SK-N-SH (cell line): Measurements from ENCODE around the gene RABL2B. TPM values are rescaled to one million over a fixed set of nuclear protein-coding genes. Genes with fewer than 3 reads are reported as not detected.

Experiments
- CTCF ChIA-PET: fragments of 300-600, 350-600 bp; formaldehyde crosslinking; extraction: SDS; loops from one replicate; lab custom pipeline; 2021; lab: Yijun Ruan, JAX
- POLR2A ChIA-PET: fragments of 350-600 bp; sonication (Branson Sonifier 250); formaldehyde crosslinking; extraction: SDS; loops from one replicate; lab custom pipeline; 2020; ENCODE audit warnings: antibody characterized with exemption, inconsistent platforms; lab: Yijun Ruan, JAX
- DNase-seq: peaks from one replicate; pipeline ENCODE4 v3.0.0; 2012
- H2AFZ ChIP-seq: fragments of 200-600 bp; sonication (generic); 2 replicates; pipeline ENCODE4 v1.8.1; 2016; ENCODE audit warnings: antibody characterized with exemption, mild to moderate bottlenecking, low read depth
- H3F3A ChIP-seq: fragments of 200-600 bp; sonication (generic); replicated peaks from 2 replicates; pipeline ENCODE3; 2016; ENCODE audit warnings: antibody characterized with exemption, mild to moderate bottlenecking; ENCODE audit not compliant: insufficient read depth
- H3K27ac ChIP-seq, 2 experiments: fragments of 200-500 bp in 1 of 2; fragments of 200-600 bp in 1 of 2; sonication (Bioruptor generic) in 1 of 2; sonication (generic), shearing (Covaris generic) in 1 of 2; 2 replicates each; pipeline versions ENCODE4 v1.5.1 to v1.6.1; 2014 to 2016; ENCODE audit warnings: low read depth in 2 of 2, inconsistent platforms in 1 of 2, low read length in 1 of 2, mild to moderate bottlenecking in 1 of 2, mixed read lengths in 1 of 2
- H3K27me3 ChIP-seq: fragments of 200-600 bp; sonication (generic), shearing (Covaris generic); 2 replicates; pipeline ENCODE4 v1.6.1; 2016; ENCODE audit warnings: mixed run types; ENCODE audit not compliant: insufficient read depth
- H3K36me3 ChIP-seq, 2 experiments: fragments of 200-500 bp in 1 of 2; fragments of 200-600 bp in 1 of 2; sonication (Bioruptor generic) in 1 of 2; sonication (generic) in 1 of 2; replicated peaks in 1 of 2; 2 replicates each; pipeline versions ENCODE3 to v1.5.1; 2014 to 2016; ENCODE audit warnings: low read length in 1 of 2, mild to moderate bottlenecking in 1 of 2; ENCODE audit not compliant: insufficient read depth in 2 of 2, control insufficient read depth in 1 of 2
- H3K4me1 ChIP-seq, 2 experiments: fragments of 200-500 bp in 1 of 2; fragments of 200-600 bp in 1 of 2; sonication (Bioruptor generic) in 1 of 2; sonication (generic), shearing (Covaris generic) in 1 of 2; 2 replicates each; pipeline versions ENCODE4 v1.5.1 to v1.6.1; 2014 to 2016; ENCODE audit warnings: low read depth in 1 of 2, low read length in 1 of 2, mixed run types in 1 of 2; ENCODE audit not compliant: insufficient read depth in 2 of 2, control insufficient read depth in 1 of 2
- H3K4me2 ChIP-seq: fragments of 200-600 bp; sonication (generic), shearing (Covaris generic); 2 replicates; pipeline ENCODE4 v1.6.1; 2017; ENCODE audit warnings: mixed run types
- H3K4me3 ChIP-seq, 2 experiments: fragments of 200-500 bp in 1 of 2; fragments of 200-600 bp in 1 of 2; sonication (Bioruptor generic) in 1 of 2; sonication (generic), shearing (Covaris generic) in 1 of 2; 2 replicates each; pipeline versions ENCODE4 v1.5.1 to v1.8.1; 2014 to 2016; ENCODE audit warnings: low read depth in 2 of 2, inconsistent platforms in 1 of 2, low read length in 1 of 2, mild to moderate bottlenecking in 1 of 2, mixed read lengths in 1 of 2, moderate library complexity in 1 of 2
- H3K79me2 ChIP-seq: fragments of 200-600 bp; sonication (generic); 2 replicates; pipeline ENCODE4 v1.8.1; 2017; ENCODE audit warnings: mild to moderate bottlenecking; ENCODE audit not compliant: insufficient read depth
- H3K9ac ChIP-seq: fragments of 200-600 bp; sonication (generic); 2 replicates; pipeline ENCODE4 v1.6.1; 2017; ENCODE audit warnings: mixed run types
- H3K9me2 ChIP-seq: fragments of 200-600 bp; sonication (generic); 2 replicates; pipeline ENCODE4 v1.6.1; 2017; ENCODE audit warnings: mixed run types
- H3K9me3 ChIP-seq: fragments of 200-600 bp; sonication (generic); 2 replicates; pipeline ENCODE4 v1.6.1; 2017; ENCODE audit warnings: mixed run types, mild to moderate bottlenecking, moderate library complexity
- H4K20me1 ChIP-seq: fragments of 200-600 bp; sonication (generic); 2 replicates; pipeline ENCODE4 v1.6.1; 2017; ENCODE audit warnings: mild to moderate bottlenecking, mixed run types; ENCODE audit not compliant: insufficient read depth
- EP300 ChIP-seq, 2 experiments: IDR thresholded peaks; 2 replicates each; pipeline versions ENCODE4 v1.4.0 to v1.6.1; 2012; ENCODE audit warnings: borderline replicate concordance in 1 of 2, low read depth in 1 of 2, low read length in 1 of 2
- EZH2phosphoT487 ChIP-seq: fragments of 200-600 bp; sonication (generic); IDR thresholded peaks from 2 replicates; pipeline ENCODE4 v1.6.1; 2017; ENCODE audit warnings: low read depth, mixed run types, mild to moderate bottlenecking, antibody characterized with exemption, moderate library complexity, borderline replicate concordance
- FOSL2 ChIP-seq: IDR thresholded peaks from 2 replicates; pipeline ENCODE4 v1.4.0; 2012; ENCODE audit warnings: low read depth, mild to moderate bottlenecking, moderate library complexity, borderline replicate concordance
- FOXM1 ChIP-seq: IDR thresholded peaks from 2 replicates; pipeline ENCODE4 v1.4.0; 2012; ENCODE audit warnings: low read depth, mild to moderate bottlenecking
- MEF2A ChIP-seq: IDR thresholded peaks from 2 replicates; pipeline ENCODE4 v1.4.0; 2012; ENCODE audit warnings: low read depth, borderline replicate concordance
- MXI1 ChIP-seq: IDR thresholded peaks from 2 replicates; pipeline ENCODE4 v1.6.1; 2012; ENCODE audit warnings: mild to moderate bottlenecking, low read depth, low read length, improper control_type of control experiment
- RFX5 ChIP-seq: IDR thresholded peaks from 2 replicates; pipeline ENCODE4 v1.6.1; 2012; ENCODE audit warnings: mild to moderate bottlenecking, improper control_type of control experiment, low read length
- SMC3 ChIP-seq: IDR thresholded peaks from 2 replicates; pipeline ENCODE4 v1.6.1; 2012; ENCODE audit warnings: low read depth, low read length, improper control_type of control experiment
- TAF1 ChIP-seq: IDR thresholded peaks from 2 replicates; pipeline ENCODE4 v1.6.1; 2012; ENCODE audit warnings: low read depth, mild to moderate bottlenecking, low read length, moderate library complexity, borderline replicate concordance
- YY1 ChIP-seq: IDR thresholded peaks from 2 replicates; pipeline ENCODE4 v1.4.0; 2012; ENCODE audit warnings: low read depth, mild to moderate bottlenecking
- WGBS: methylation state at CpG from one replicate; pipeline ENCODE4 v1.1.6; 2017; ENCODE audit warnings: low lambda C conversion rate; 5-methylcytosine and 5-hydroxymethylcytosine counted together
- polyA plus RNA-seq, 3 experiments: library from polyadenylated mRNA; depleted of rRNA; stranded (reverse); fragments of >200 nt; gene quantifications; 2 replicates each; pipeline ENCODE4 v1.2.3, GENCODE V29; 2012
- TF ChIP-seq, protein P1 (sequence below): fragments of 200-600 bp; sonication (generic); IDR thresholded peaks from 2 replicates; pipeline ENCODE4 v1.6.1; 2017; ENCODE audit warnings: antibody characterized with exemption, mild to moderate bottlenecking, moderate library complexity
- TF ChIP-seq, protein P2 (sequence below): fragments of 150-350 bp; IDR thresholded peaks from 2 replicates; pipeline ENCODE4 v1.6.1; 2017; ENCODE audit warnings: antibody characterized with exemption, low read length, low read depth, borderline replicate concordance
- TF ChIP-seq, protein P3 (sequence below): IDR thresholded peaks from 2 replicates; pipeline ENCODE4; 2012

The RABL2B gene
- polyA plus RNA-seq, 1 of the 3 experiments (the other 2 are of a cell fraction): 61.7 TPM

DNA sequence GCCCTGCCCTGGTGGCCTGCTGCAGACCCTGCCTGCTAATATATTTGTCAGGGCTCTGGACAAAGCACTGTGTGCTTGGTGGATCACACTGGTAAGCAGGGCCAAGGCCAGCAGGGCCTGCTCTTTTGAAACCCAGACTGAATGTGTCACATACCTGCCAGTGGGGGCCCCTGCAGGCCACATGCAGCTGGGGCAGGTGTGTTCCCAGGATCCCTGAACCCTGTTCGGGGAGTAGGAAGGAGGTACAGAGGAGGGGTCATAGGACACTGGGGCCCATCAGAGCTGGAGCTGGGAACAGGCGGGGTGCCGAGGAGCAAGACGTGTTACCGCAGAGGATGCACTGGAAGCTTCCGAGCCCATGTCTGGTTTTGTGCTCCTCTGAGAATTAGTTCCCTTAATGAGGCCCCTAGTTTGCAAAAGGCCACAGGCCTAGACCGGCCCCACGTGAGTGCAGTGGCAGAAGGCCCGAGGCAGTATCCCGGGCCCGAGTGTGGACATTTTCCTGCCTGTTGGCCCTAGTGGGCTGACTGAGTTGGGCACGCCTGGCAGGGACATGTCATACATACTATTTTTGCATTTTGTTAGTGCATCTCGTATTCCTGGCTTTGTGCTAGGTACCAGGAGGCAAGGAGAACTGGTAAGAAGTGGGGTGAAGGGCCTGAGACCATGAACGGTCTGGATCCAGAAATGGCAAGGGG lies 56.6 kb downstream of the RABL2B start:
- CTCF ChIA-PET: interaction anchor here (0.6 kb wide), 1 partner anchor 10 kb away, joined by 3 read pairs; no protein-coding TSS in a partner anchor
- Histone ChIP-seq H3K36me3 (no peaks in the 10 kb centered on the region), H3K79me2 (no peaks in the 10 kb centered on the region)

DNA sequence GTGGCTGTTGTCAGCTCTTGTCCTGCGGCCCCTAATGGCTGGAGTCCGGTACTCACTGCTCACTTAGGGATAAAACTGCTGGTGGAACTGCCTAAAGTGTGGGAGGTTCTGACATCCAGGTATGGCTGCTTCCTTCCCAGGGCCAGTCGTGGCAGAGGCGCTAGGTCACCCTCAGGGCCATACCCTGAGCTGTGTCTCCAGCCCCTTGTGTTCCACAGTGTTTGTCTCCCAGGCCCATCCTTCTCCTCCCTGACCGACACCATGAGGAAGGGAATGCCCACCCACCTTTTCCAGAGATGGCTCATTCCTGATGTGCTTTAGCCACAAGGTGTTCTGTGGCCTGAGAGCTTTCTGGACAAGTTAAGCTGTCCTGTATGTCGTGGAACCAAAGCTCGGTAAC lies 57.8 kb downstream of the RABL2B start:
- H3K9ac ChIP-seq: no peak overlapping the region
- H3K27me3 ChIP-seq: no peaks in the 10 kb centered on the region
- no peak for DNase-seq
- WGBS: 100% methylated on average over 5 of the region's 7 CpGs
- no peak overlapping the region for H3K4me2 ChIP-seq
- H3K79me2 ChIP-seq: no peaks in the 10 kb centered on the region
- no peak overlapping the region for H3K27ac ChIP-seq
- TF ChIP-seq YY1 (no peak), EZH2phosphoT487 (no peak), FOSL2 (no peak), SMC3 (no peak), EP300 (IDR thresholded peaks at IDR 0.05; ENCODE audit: borderline replicate concordance in 1 of 2, low read depth in 1 of 2, low read length in 1 of 2) (no peak), FOXM1 (no peak), MEF2A (no peak), RFX5 (no peak), MXI1 (no peak)
- TF ChIP-seq, protein P1, sequence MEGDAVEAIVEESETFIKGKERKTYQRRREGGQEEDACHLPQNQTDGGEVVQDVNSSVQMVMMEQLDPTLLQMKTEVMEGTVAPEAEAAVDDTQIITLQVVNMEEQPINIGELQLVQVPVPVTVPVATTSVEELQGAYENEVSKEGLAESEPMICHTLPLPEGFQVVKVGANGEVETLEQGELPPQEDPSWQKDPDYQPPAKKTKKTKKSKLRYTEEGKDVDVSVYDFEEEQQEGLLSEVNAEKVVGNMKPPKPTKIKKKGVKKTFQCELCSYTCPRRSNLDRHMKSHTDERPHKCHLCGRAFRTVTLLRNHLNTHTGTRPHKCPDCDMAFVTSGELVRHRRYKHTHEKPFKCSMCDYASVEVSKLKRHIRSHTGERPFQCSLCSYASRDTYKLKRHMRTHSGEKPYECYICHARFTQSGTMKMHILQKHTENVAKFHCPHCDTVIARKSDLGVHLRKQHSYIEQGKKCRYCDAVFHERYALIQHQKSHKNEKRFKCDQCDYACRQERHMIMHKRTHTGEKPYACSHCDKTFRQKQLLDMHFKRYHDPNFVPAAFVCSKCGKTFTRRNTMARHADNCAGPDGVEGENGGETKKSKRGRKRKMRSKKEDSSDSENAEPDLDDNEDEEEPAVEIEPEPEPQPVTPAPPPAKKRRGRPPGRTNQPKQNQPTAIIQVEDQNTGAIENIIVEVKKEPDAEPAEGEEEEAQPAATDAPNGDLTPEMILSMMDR: no peak
- TF ChIP-seq, protein P2, sequence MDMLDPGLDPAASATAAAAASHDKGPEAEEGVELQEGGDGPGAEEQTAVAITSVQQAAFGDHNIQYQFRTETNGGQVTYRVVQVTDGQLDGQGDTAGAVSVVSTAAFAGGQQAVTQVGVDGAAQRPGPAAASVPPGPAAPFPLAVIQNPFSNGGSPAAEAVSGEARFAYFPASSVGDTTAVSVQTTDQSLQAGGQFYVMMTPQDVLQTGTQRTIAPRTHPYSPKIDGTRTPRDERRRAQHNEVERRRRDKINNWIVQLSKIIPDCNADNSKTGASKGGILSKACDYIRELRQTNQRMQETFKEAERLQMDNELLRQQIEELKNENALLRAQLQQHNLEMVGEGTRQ: no peak
- TF ChIP-seq, protein P3, sequence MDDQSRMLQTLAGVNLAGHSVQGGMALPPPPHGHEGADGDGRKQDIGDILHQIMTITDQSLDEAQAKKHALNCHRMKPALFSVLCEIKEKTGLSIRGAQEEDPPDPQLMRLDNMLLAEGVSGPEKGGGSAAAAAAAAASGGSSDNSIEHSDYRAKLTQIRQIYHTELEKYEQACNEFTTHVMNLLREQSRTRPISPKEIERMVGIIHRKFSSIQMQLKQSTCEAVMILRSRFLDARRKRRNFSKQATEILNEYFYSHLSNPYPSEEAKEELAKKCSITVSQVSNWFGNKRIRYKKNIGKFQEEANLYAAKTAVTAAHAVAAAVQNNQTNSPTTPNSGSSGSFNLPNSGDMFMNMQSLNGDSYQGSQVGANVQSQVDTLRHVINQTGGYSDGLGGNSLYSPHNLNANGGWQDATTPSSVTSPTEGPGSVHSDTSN: no peak
- POLR2A ChIA-PET: no interaction called here
- H4K20me1 ChIP-seq: no peaks in the 10 kb centered on the region
- no peak overlapping the region for H2AFZ ChIP-seq
- H3K4me3 ChIP-seq: no peak overlapping the region
- CTCF ChIA-PET: interaction anchor here (1.3 kb wide), 1 partner anchor 49 kb away, joined by 4 read pairs; no protein-coding TSS in a partner anchor
- H3F3A ChIP-seq: no peaks in the 10 kb centered on the region
- H3K9me2 ChIP-seq: no peaks in the 10 kb centered on the region
- no peaks in the 10 kb centered on the region for H3K36me3 ChIP-seq
- H3K4me1 ChIP-seq: no peaks in the 10 kb centered on the region
- H3K9me3 ChIP-seq: no peaks in the 10 kb centered on the region

More for the DNA sequence above, 56.6 kb downstream of the RABL2B start:
- Histone ChIP-seq H3K9me3 (no peaks in the 10 kb centered on the region), H3F3A (no peaks in the 10 kb centered on the region), H3K4me2 (no peak overlapping the region), H2AFZ (no peak overlapping the region), H3K27ac (no peak overlapping the region), H3K4me1 (no peaks in the 10 kb centered on the region), H3K9me2 (no peaks in the 10 kb centered on the region), H4K20me1 (no peaks in the 10 kb centered on the region), H3K4me3 (no peak overlapping the region), H3K27me3 (no peaks in the 10 kb centered on the region), H3K9ac (no peak overlapping the region)
- 93% methylated on average over 9 of the region's 14 CpGs for WGBS
- POLR2A ChIA-PET: no interaction called here
- TF ChIP-seq YY1: no peak
- TF ChIP-seq, protein P2: no peak
- TF ChIP-seq TAF1: no peak
- no peak for DNase-seq
